Measurements from ENCODE around the gene OR2T4. TPM values are rescaled to one million over a fixed set of nuclear protein-coding genes. Genes with fewer than 3 reads are reported as not detected.
A peak's percentile ranks its signal among the peaks of the same experiment; 100 is the strongest.

Gene OR2T4
- polyA plus RNA-seq, 6 donors from 2014 or later, result not detected

- Mint-ChIP-seq H3K4me3 (no peak overlapping the region), H3K27ac (no peak overlapping the region), H3K4me1 (no peaks in the 10 kb centered on the region), H3K9me3 (peaks cover 0 to 15% (median 7%) of the 10 kb centered on the region in 7 donors), H3K27me3 (peaks cover 12 to 54% (median 17%) of the 10 kb centered on the region in 3 donors), H3K36me3 (peaks cover 0 to 7% of the 10 kb centered on the region in 2 donors)
- ATAC-seq (ENCODE audit: low read depth in 2 of 2) (no peak), DNase-seq (no peak)
Measured at GRCh38 chr1:248393050-248393449, 31.6 kb downstream of the OR2T4 start.

- ATAC-seq (ENCODE audit: low read depth in 2 of 2) (no peak), DNase-seq (no peak)
- Mint-ChIP-seq H3K27ac (peak within 1 kb of the TSS in 2 of 6 donors; percentile 7 to 17), H3K9me3 (peaks cover 0 to 3% (median 2%) of the 10 kb centered on the region in 7 donors), H3K4me1 (peaks cover 0 to 5% (median 0%) of the 10 kb centered on the region in 3 donors), H3K36me3 (no peaks in the 10 kb centered on the region), H3K27me3 (no peaks in the 10 kb centered on the region), H3K4me3 (no peak within 1 kb of the TSS)
Measured at GRCh38 chr1:248402748-248403147, 41.3 kb downstream of the OR2T4 start, which contains the start of gene OR2T1. Gene OR2T1 (plus strand): TSS chr1:248403048. CDS start chr1:248406148, 3,100 bp downstream.

DNA sequence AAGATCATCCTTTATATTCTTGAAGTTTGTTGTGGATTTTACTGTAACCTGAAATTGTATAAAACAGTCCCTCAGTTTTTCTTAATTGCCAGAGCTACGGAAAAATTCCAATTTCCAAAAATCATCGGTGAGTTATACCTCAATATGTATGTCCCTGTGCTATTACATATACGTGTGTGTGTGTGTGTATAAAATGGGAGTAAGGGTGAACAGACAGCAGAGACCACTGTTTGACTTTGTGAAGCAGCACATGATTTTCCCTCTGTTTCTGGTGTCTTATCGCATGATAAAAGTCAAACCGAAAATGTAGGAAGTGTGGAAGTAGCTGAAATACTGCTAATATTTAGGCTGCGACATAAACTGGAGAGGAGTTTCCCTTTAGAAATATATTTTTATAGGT lies 42.6 kb downstream of the OR2T4 start:
- ATAC-seq (ENCODE audit: low read depth in 2 of 2) (peak in 1 of 2 donors; percentile 41), DNase-seq (peak; percentile 2)
- peaks cover 0 to 5% (median 0%) of the 10 kb centered on the region in 3 donors for H3K4me1 Mint-ChIP-seq
- H3K9me3 Mint-ChIP-seq, result peaks cover 0 to 3% (median 2%) of the 10 kb centered on the region in 7 donors
- H3K27ac Mint-ChIP-seq, result peak overlapping the region in 2 of 6 donors; percentile 0 to 7
- no peaks in the 10 kb centered on the region for H3K36me3 Mint-ChIP-seq
- no peak overlapping the region for H3K4me3 Mint-ChIP-seq
- H3K27me3 Mint-ChIP-seq, result no peaks in the 10 kb centered on the region

DNA sequence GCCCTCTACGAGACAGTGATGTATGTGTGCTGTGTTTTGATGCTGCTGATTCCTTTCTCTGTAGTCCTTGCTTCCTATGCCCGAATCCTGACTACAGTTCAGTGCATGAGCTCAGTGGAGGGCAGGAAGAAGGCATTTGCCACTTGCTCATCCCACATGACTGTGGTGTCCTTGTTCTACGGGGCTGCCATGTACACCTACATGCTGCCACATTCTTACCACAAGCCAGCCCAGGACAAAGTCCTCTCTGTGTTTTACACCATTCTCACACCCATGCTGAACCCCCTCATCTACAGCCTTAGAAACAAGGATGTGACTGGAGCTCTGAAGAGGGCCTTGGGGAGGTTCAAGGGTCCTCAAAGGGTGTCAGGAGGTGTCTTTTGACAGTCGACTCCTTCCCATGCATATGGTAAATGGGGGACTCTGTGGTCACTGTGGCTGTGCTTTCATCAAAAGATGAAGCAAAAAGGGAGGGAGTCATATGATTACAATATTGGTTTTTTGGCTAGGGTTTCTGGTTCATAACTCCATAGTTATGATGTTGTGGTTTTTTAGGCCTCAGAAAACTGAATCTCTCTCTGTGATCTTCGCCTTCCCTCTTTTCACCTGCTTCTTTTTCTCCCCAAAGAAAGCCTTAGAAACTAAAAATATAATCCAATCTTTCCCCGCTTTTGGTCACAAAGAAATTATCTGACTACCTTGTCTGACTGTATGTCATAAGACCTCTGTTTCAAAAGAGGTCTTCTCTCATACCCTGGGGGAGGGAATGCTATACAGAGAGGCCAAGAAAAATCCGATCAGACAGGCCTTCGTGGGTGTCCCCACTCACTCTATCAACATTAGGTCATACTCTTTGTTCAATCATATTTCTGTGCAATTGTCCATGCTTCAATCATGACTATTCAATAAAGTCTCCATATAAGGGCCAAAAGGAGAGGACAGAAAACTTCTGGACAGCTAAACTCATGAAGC lies 45.5 kb downstream of the OR2T4 start:
- Mint-ChIP-seq H3K27ac (peak overlapping the region in 1 of 6 donors; percentile 4), H3K4me3 (peak overlapping the region in 1 of 8 donors; percentile 37), H3K9me3 (peaks cover 5 to 26% (median 12%) of the 10 kb centered on the region in 7 donors), H3K36me3 (peaks cover 8 to 13% of the 10 kb centered on the region in 2 donors), H3K4me1 (peaks cover 0 to 5% (median 0%) of the 10 kb centered on the region in 3 donors), H3K27me3 (peaks cover 0 to 8% (median 0%) of the 10 kb centered on the region in 3 donors)
- no peak for ATAC-seq (ENCODE audit: low read depth in 2 of 2)
- no peak for DNase-seq

Other genes with a start within 250 kb of the OR2T4 start
- gene OR2M5, start 216.5 kb upstream of the OR2T4 start, polyA plus RNA-seq (ENCODE audit: low read depth in 6 of 6), result not detected
- gene OR2M2, start 186.8 kb upstream of the OR2T4 start, polyA plus RNA-seq (ENCODE audit: low read depth in 6 of 6), result not detected
- not detected for gene OR2M3, start 164.4 kb upstream of the OR2T4 start, polyA plus RNA-seq (ENCODE audit: low read depth in 6 of 6)
- not detected for gene OR2M4, start 130.2 kb upstream of the OR2T4 start, polyA plus RNA-seq (ENCODE audit: low read depth in 6 of 6)
- gene OR2T33, start 83.7 kb upstream of the OR2T4 start, polyA plus RNA-seq (ENCODE audit: low read depth in 6 of 6), result 1 to 10 TPM in 1 of 6 donors, not detected in 5; 1.6 TPM
- gene OR2T12, start 58.2 kb upstream of the OR2T4 start, polyA plus RNA-seq (ENCODE audit: low read depth in 6 of 6), result not detected
- not detected for gene OR2M7, start 37.1 kb upstream of the OR2T4 start, polyA plus RNA-seq (ENCODE audit: low read depth in 6 of 6)
- not detected for gene OR14C36, start 12.9 kb upstream of the OR2T4 start, polyA plus RNA-seq (ENCODE audit: low read depth in 6 of 6)
- not detected for gene OR2T6, start 14.1 kb downstream of the OR2T4 start, polyA plus RNA-seq (ENCODE audit: low read depth in 6 of 6)
- gene OR2T1, start 41.4 kb downstream of the OR2T4 start, polyA plus RNA-seq (ENCODE audit: low read depth in 6 of 6), result not detected
- under 1 TPM in 3 of 6 donors, not detected in 3; 0.19 to 0.71 (median 0.53) TPM for gene OR2T2, start 84.0 kb downstream of the OR2T4 start, polyA plus RNA-seq (ENCODE audit: low read depth in 6 of 6)
- under 1 TPM in 2 of 6 donors, not detected in 4; 0.32 to 0.59 TPM for gene OR2T3, start 111.7 kb downstream of the OR2T4 start, polyA plus RNA-seq (ENCODE audit: low read depth in 6 of 6)
- not detected for gene OR2T5, start 126.9 kb downstream of the OR2T4 start, polyA plus RNA-seq (ENCODE audit: low read depth in 6 of 6)
- under 1 TPM in 4 of 6 donors, not detected in 2; 0.19 to 0.80 (median 0.49) TPM for gene OR2G6, start 146.4 kb downstream of the OR2T4 start, polyA plus RNA-seq (ENCODE audit: low read depth in 6 of 6)
- gene OR2T29, start 201.1 kb downstream of the OR2T4 start, polyA plus RNA-seq (ENCODE audit: low read depth in 6 of 6), result under 1 TPM in 3 of 6 donors, not detected in 3; 0.26 to 0.38 (median 0.33) TPM
- gene OR2T34, start 213.1 kb downstream of the OR2T4 start, polyA plus RNA-seq (ENCODE audit: low read depth in 6 of 6), result under 1 TPM in 1 of 6 donors, not detected in 5; 0.49 TPM
- under 1 TPM in 3 of 6 donors, not detected in 3; 0.08 to 0.96 (median 0.36) TPM for gene OR2T10, start 236.0 kb downstream of the OR2T4 start, polyA plus RNA-seq (ENCODE audit: low read depth in 6 of 6)

All from naive B cell (primary cell).